Measurements from ENCODE around the gene RBM33. TPM values are rescaled to one million over a fixed set of nuclear protein-coding genes. Genes with fewer than 3 reads are reported as not detected.

RBM33 gene
- total and polyA plus RNA-seq, 9 of the 15 experiments (the other 6 are each of a cell fraction or from before 2014, with no cell fraction given): 4.4 to 80.7 (median 27.3) TPM

DNA sequence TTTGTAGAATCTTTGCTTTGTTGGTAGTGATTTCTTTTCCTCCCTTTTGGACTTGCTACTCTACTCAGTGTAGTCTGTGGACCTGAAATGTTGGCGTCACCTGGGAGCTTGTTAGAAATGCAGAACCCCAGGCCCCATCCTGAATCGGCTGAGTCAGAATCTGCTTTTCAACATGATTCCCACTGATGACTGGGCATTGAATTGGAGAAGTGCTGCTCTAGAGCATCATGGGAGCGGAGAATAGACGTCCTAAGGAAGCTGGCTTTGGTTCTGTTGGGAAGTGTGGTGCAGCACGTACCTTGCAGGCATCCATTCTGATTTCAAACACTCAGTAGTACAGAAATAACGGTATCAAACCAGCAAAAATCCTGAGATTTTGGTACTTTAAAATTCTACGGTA, 54.7 kb downstream of the RBM33 start:
- CTCF ChIA-PET (ENCODE audit: low intra/inter-chr PET ratio): no interaction called here
- H3K9me1 ChIP-seq (ENCODE audit: control insufficient read depth, insufficient read depth, low read length): no peaks in the 10 kb centered on the region
- no peak overlapping the region for H2AFZ ChIP-seq (ENCODE audit: low read depth, low read length)
- intact Hi-C loops (cut with micrococcal nuclease) (no loop called here), in situ Hi-C loops (cut with MboI) (no loop called here)
- FAIRE-seq: no peak
- no peaks in the 10 kb centered on the region for H3K9me3 ChIP-seq (replicated peaks; ENCODE audit: control insufficient read depth, insufficient read depth, low read depth, low read length)
- ATAC-seq: no peak
- no peaks in the 10 kb centered on the region for H3K27me3 ChIP-seq (ENCODE audit: control insufficient read depth in 2 of 2, insufficient read depth in 2 of 2, low read length in 2 of 2)
- no TSS peak for BruUV-seq (replicated peaks)
- no peak overlapping the region for H3K4me3 ChIP-seq
- no peak overlapping the region for H3K4me2 ChIP-seq (ENCODE audit: insufficient read depth, low read length)
- H3K27ac ChIP-seq (ENCODE audit: extremely low read depth, low read depth, low read length): no peak overlapping the region
- DNase-seq (ENCODE audit: extremely low read depth in 1 of 4, low spot score in 3 of 4): no peak
- peaks cover 75% of the 10 kb centered on the region for H3K36me3 ChIP-seq (ENCODE audit: control insufficient read depth, insufficient read depth, low read length)
- TF ChIP-seq, protein P1, sequence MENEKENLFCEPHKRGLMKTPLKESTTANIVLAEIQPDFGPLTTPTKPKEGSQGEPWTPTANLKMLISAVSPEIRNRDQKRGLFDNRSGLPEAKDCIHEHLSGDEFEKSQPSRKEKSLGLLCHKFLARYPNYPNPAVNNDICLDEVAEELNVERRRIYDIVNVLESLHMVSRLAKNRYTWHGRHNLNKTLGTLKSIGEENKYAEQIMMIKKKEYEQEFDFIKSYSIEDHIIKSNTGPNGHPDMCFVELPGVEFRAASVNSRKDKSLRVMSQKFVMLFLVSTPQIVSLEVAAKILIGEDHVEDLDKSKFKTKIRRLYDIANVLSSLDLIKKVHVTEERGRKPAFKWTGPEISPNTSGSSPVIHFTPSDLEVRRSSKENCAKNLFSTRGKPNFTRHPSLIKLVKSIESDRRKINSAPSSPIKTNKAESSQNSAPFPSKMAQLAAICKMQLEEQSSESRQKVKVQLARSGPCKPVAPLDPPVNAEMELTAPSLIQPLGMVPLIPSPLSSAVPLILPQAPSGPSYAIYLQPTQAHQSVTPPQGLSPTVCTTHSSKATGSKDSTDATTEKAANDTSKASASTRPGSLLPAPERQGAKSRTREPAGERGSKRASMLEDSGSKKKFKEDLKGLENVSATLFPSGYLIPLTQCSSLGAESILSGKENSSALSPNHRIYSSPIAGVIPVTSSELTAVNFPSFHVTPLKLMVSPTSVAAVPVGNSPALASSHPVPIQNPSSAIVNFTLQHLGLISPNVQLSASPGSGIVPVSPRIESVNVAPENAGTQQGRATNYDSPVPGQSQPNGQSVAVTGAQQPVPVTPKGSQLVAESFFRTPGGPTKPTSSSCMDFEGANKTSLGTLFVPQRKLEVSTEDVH (IDR thresholded peaks at IDR 0.05; ENCODE audit: low read depth, partially characterized antibody): no peak
- TF ChIP-seq NUFIP1 (IDR thresholded peaks at IDR 0.05; ENCODE audit: partially characterized antibody): no peak
- TF ChIP-seq TBP (optimal IDR thresholded peaks at IDR 0.05; ENCODE audit: low read depth, low read length): no peak
- TF ChIP-seq MIER1 (IDR thresholded peaks at IDR 0.05; ENCODE audit: low read depth): no peak
- TF ChIP-seq ZNF696 (CRISPR knock-in tag; conservative IDR thresholded peaks at IDR 0.05): no peak
- TF ChIP-seq, protein P2, sequence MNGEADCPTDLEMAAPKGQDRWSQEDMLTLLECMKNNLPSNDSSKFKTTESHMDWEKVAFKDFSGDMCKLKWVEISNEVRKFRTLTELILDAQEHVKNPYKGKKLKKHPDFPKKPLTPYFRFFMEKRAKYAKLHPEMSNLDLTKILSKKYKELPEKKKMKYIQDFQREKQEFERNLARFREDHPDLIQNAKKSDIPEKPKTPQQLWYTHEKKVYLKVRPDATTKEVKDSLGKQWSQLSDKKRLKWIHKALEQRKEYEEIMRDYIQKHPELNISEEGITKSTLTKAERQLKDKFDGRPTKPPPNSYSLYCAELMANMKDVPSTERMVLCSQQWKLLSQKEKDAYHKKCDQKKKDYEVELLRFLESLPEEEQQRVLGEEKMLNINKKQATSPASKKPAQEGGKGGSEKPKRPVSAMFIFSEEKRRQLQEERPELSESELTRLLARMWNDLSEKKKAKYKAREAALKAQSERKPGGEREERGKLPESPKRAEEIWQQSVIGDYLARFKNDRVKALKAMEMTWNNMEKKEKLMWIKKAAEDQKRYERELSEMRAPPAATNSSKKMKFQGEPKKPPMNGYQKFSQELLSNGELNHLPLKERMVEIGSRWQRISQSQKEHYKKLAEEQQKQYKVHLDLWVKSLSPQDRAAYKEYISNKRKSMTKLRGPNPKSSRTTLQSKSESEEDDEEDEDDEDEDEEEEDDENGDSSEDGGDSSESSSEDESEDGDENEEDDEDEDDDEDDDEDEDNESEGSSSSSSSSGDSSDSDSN (IDR thresholded peaks at IDR 0.05; ENCODE audit: borderline replicate concordance in 1 of 2, low read depth in 2 of 2, low read length in 2 of 2): no peak
- no peak for TF ChIP-seq MYC (IDR thresholded peaks at IDR 0.05; ENCODE audit: low read depth, low read length)
- no peak for TF ChIP-seq MYC (CRISPR knock-in tag; IDR thresholded peaks at IDR 0.05; ENCODE audit: borderline replicate concordance, low read depth)
- TF ChIP-seq, protein P3, sequence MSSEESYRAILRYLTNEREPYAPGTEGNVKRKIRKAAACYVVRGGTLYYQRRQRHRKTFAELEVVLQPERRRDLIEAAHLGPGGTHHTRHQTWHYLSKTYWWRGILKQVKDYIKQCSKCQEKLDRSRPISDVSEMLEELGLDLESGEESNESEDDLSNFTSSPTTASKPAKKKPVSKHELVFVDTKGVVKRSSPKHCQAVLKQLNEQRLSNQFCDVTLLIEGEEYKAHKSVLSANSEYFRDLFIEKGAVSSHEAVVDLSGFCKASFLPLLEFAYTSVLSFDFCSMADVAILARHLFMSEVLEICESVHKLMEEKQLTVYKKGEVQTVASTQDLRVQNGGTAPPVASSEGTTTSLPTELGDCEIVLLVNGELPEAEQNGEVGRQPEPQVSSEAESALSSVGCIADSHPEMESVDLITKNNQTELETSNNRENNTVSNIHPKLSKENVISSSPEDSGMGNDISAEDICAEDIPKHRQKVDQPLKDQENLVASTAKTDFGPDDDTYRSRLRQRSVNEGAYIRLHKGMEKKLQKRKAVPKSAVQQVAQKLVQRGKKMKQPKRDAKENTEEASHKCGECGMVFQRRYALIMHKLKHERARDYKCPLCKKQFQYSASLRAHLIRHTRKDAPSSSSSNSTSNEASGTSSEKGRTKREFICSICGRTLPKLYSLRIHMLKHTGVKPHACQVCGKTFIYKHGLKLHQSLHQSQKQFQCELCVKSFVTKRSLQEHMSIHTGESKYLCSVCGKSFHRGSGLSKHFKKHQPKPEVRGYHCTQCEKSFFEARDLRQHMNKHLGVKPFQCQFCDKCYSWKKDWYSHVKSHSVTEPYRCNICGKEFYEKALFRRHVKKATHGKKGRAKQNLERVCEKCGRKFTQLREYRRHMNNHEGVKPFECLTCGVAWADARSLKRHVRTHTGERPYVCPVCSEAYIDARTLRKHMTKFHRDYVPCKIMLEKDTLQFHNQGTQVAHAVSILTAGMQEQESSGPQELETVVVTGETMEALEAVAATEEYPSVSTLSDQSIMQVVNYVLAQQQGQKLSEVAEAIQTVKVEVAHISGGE (CRISPR knock-in tag; IDR thresholded peaks at IDR 0.05): no peak
- TF ChIP-seq MAFF (IDR thresholded peaks at IDR 0.05; ENCODE audit: low read length): no peak
- POLR2A ChIA-PET: no interaction called here
- no peak overlapping the region for H3K9ac ChIP-seq (ENCODE audit: insufficient read depth in 1 of 2, low read depth in 2 of 2, low read length in 2 of 2)
- H3K4me1 ChIP-seq (replicated peaks in 1 of 2; ENCODE audit: control insufficient read depth in 2 of 2, insufficient read depth in 2 of 2, low read length in 2 of 2): no peaks in the 10 kb centered on the region; a peak in 1 of 5 replicates
- peaks cover 6% of the 10 kb centered on the region; the same call in 1 of the 2 replicates for H4K20me1 ChIP-seq (replicated peaks; ENCODE audit: control insufficient read depth, insufficient read depth, low read length)
- H3K79me2 ChIP-seq (ENCODE audit: control insufficient read depth, insufficient read depth, low read length): peaks cover 68% of the 10 kb centered on the region
- WGBS (ENCODE audit: insufficient coverage, low coverage, missing lambda C conversion rate): 87% methylated on average over 7 of the region's 7 CpGs

Measured in K562 (cell line).